K562 (cell line): ENCODE data around the gene ZEB2. TPM values are rescaled to one million over a fixed set of nuclear protein-coding genes. Genes with fewer than 3 reads are reported as not detected.

Source experiments
- ATAC-seq: fragments of 200-7000 bp; cut with Tn5 transposase; 3 replicates; pipeline ENCODE4 v1.9.1; 2020; ENCODE audit warnings: moderate library complexity
- BruUV-seq: library from RNA; stranded (reverse); fragments of 400-500 nt; replicated peaks from 2 replicates; lab custom pipeline; 2021; lab: Mats Ljungman, UMichigan
- CTCF ChIA-PET: fragments of 300-600 bp; formaldehyde crosslinking; extraction: SDS; loops from one replicate; lab custom pipeline; 2021; ENCODE audit warnings: low intra/inter-chr PET ratio; lab: Yijun Ruan, JAX
- POLR2A ChIA-PET: fragments of 300-600, 350-650 bp; sonication (Branson Sonifier 250); formaldehyde crosslinking; extraction: SDS; loops from one replicate; lab custom pipeline; 2021; ENCODE audit warnings: antibody characterized with exemption, inconsistent platforms; lab: Yijun Ruan, JAX
- DNase-seq, 4 experiments: peaks; one replicate each; pipeline versions ENCODE4 v3.0.0 to v3.0.0-alpha.2; 2011 to 2018; ENCODE audit warnings: low spot score in 3 of 4, mixed read lengths in 3 of 4; ENCODE audit errors: extremely low read depth in 1 of 4
- FAIRE-seq: peaks from 2 replicates; lab custom pipeline; 2011; peaks lifted over from hg19 to GRCh38; lab: Jason Lieb, UNC
- H2AFZ ChIP-seq: 2 replicates; pipeline ENCODE4 v1.6.0; 2011; ENCODE audit warnings: low read depth, low read length, control low read depth, inconsistent platforms
- H3K27ac ChIP-seq: fragments of 200-600 bp; 3 replicates; pipeline ENCODE4 v1.8.0; 2011; ENCODE audit warnings: low read depth, mild to moderate bottlenecking, control low read depth, inconsistent platforms, low read length, moderate library complexity, mixed read lengths; ENCODE audit errors: extremely low read depth
- H3K27me3 ChIP-seq, 2 experiments: fragments of 300-600 bp in 1 of 2; 2 replicates in 1 of 2; 3 replicates in 1 of 2; pipeline versions ENCODE4 v1.6.0 to v1.8.0; 2011; ENCODE audit warnings: inconsistent platforms in 2 of 2, low read length in 2 of 2, mild to moderate bottlenecking in 1 of 2, mixed read lengths in 1 of 2, moderate library complexity in 1 of 2; ENCODE audit not compliant: control insufficient read depth in 2 of 2, insufficient read depth in 2 of 2
- H3K36me3 ChIP-seq: fragments of 300-600 bp; 3 replicates; pipeline ENCODE4 v1.8.0; 2011; ENCODE audit warnings: mild to moderate bottlenecking, low read length, inconsistent platforms; ENCODE audit not compliant: control insufficient read depth, insufficient read depth
- H3K4me1 ChIP-seq, 2 experiments: fragments of 200-600 bp in 1 of 2; replicated peaks in 1 of 2; 2 replicates in 1 of 2; 3 replicates in 1 of 2; pipeline versions ENCODE4 v1.5.1 to v1.8.0; 2011; ENCODE audit warnings: inconsistent platforms in 2 of 2, low read length in 2 of 2, mild to moderate bottlenecking in 1 of 2, mixed read lengths in 1 of 2, moderate library complexity in 1 of 2; ENCODE audit not compliant: control insufficient read depth in 2 of 2, insufficient read depth in 2 of 2
- H3K4me2 ChIP-seq: 2 replicates; pipeline ENCODE4 v1.6.1; 2011; ENCODE audit warnings: low read length, control low read depth, inconsistent platforms, mixed read lengths; ENCODE audit not compliant: insufficient read depth
- H3K4me3 ChIP-seq: fragments of 200-600 bp; sonication (generic), shearing (Covaris generic); 2 replicates; pipeline ENCODE4 v1.5.1; 2016; ENCODE audit warnings: control low read depth, inconsistent platforms
- H3K79me2 ChIP-seq: fragments of 200-600 bp; 3 replicates; pipeline ENCODE4 v1.8.0; 2011; ENCODE audit warnings: low read length, inconsistent platforms; ENCODE audit not compliant: control insufficient read depth, insufficient read depth
- H3K9ac ChIP-seq, 2 experiments: 2 replicates each; pipeline versions ENCODE4 v1.6.0 to v1.6.1; 2011; ENCODE audit warnings: low read depth in 2 of 2, low read length in 2 of 2, control low read depth in 1 of 2, inconsistent platforms in 1 of 2, mild to moderate bottlenecking in 1 of 2, mixed read lengths in 1 of 2; ENCODE audit not compliant: insufficient read depth in 1 of 2
- H3K9me1 ChIP-seq: one replicate; pipeline ENCODE4 v1.6.0; 2011; ENCODE audit warnings: inconsistent platforms, mild to moderate bottlenecking, low read length, moderate library complexity; ENCODE audit not compliant: control insufficient read depth, insufficient read depth
- H3K9me3 ChIP-seq: replicated peaks from 2 replicates; pipeline ENCODE4 v1.5.1; 2011; ENCODE audit warnings: low read depth, low read length, inconsistent platforms; ENCODE audit not compliant: control insufficient read depth, insufficient read depth
- H4K20me1 ChIP-seq: replicated peaks from 2 replicates; pipeline ENCODE4 v1.6.1; 2011; ENCODE audit warnings: low read length, inconsistent platforms, mixed read lengths; ENCODE audit not compliant: control insufficient read depth, insufficient read depth
- CREBBP ChIP-seq: IDR thresholded peaks from one replicate; pipeline ENCODE4 v1.6.1; 2012; ENCODE audit warnings: low read depth, mild to moderate bottlenecking, control low read depth, inconsistent platforms, low read length
- FOXK1 ChIP-seq: sonication (generic); formaldehyde crosslinking; IDR thresholded peaks from 2 replicates; pipeline ENCODE4 v1.8.0; 2022; ENCODE audit warnings: missing genetic modification reagents, mild to moderate bottlenecking, borderline replicate concordance
- GTF2F1 ChIP-seq: IDR thresholded peaks from 2 replicates; pipeline ENCODE4 v1.6.1; 2011; ENCODE audit warnings: low read depth, low read length, improper control_type of control experiment
- ZNF12 ChIP-seq: sonication (generic); formaldehyde crosslinking; IDR thresholded peaks from 2 replicates; pipeline ENCODE4 v1.4.0; 2020; ENCODE audit warnings: mild to moderate bottlenecking, missing genetic modification reagents
- ZNF143 ChIP-seq: sonication (generic); formaldehyde crosslinking; IDR thresholded peaks from 2 replicates; pipeline ENCODE4 v1.9.0; 2022; ENCODE audit warnings: mild to moderate bottlenecking, missing genetic modification reagents
- ZNF318 ChIP-seq, 2 experiments: fragments of 450-650 bp; IDR thresholded peaks; 2 replicates each; pipeline ENCODE4 v1.6.1; 2016; ENCODE audit warnings: mild to moderate bottlenecking in 2 of 2, borderline replicate concordance in 1 of 2, low read depth in 1 of 2, moderate library complexity in 1 of 2
- ZNF347 ChIP-seq: fragments of 450-650 bp; formaldehyde crosslinking; IDR thresholded peaks from 2 replicates; pipeline ENCODE4 v1.4.0; 2020; ENCODE audit warnings: low read depth, mild to moderate bottlenecking, moderate library complexity
- WGBS: fragments of 100-300 bp; shearing (Covaris generic); methylation state at CpG from one replicate; pipeline ENCODE4 v1.1.6; 2016; ENCODE audit warnings: low coverage, mixed read lengths; ENCODE audit not compliant: insufficient coverage; ENCODE audit errors: missing lambda C conversion rate; 5-methylcytosine and 5-hydroxymethylcytosine counted together
- in situ Hi-C: fragments of 300-500 bp; cut with MboI; formaldehyde crosslinking; loops from 4 replicates; pipeline ENCODE4 v1.15.0; 2018; ENCODE audit warnings: inconsistent platforms, mixed read lengths
- intact Hi-C: fragments of 100-400 bp; cut with micrococcal nuclease; formaldehyde crosslinking; loops from 2 replicates; pipeline ENCODE4 v1.14.2; 2022
- polyA plus RNA-seq, 8 experiments: library from polyadenylated mRNA; depleted of rRNA in 4 of 8; stranded (reverse) in 5 of 8; unstranded in 3 of 8; fragments of >200 nt; fragmentation: Nextera tagmentation in 2 of 8; fragmentation: Illumina TruSeq in 1 of 8; extraction: Ambion mirVana in 2 of 8; extraction: Trizol in 1 of 8; gene quantifications; 2 replicates each; pipeline versions ENCODE4 v1.2.1 to v1.2.3, GENCODE V29; 2011 to 2014; ENCODE audit warnings: inconsistent platforms in 1 of 8, missing spikeins in 1 of 8
- total RNA-seq, 7 experiments: library from RNA; depleted of rRNA in 6 of 7; stranded (reverse); fragments of >200 nt in 6 of 7; fragmentation: Illumina TruSeq in 2 of 7; extraction: Trizol in 2 of 7; gene quantifications; 2 replicates each; pipeline versions ENCODE4 v1.2.1 to v1.2.3, GENCODE V29; 2011 to 2021; ENCODE audit warnings: low replicate concordance in 1 of 7
- TF ChIP-seq, protein P1 (sequence below): fragments of 200-800 bp; sonication (Bioruptor generic); IDR thresholded peaks from 2 replicates; pipeline ENCODE4 v1.6.1; 2017; ENCODE audit warnings: missing genetic modification characterization, missing compliant biosample characterization
- TF ChIP-seq, protein P2 (sequence below): fragments of 450-650 bp; IDR thresholded peaks from 2 replicates; pipeline ENCODE4 v1.6.1; 2016; ENCODE audit warnings: missing biosample characterization, missing genetic modification characterization

ZEB2 gene
- total and polyA plus RNA-seq, 9 of the 15 experiments (the other 6 are each of a cell fraction or from before 2014, with no cell fraction given) = 15.1 to 113 (median 72.3) TPM

DNA sequence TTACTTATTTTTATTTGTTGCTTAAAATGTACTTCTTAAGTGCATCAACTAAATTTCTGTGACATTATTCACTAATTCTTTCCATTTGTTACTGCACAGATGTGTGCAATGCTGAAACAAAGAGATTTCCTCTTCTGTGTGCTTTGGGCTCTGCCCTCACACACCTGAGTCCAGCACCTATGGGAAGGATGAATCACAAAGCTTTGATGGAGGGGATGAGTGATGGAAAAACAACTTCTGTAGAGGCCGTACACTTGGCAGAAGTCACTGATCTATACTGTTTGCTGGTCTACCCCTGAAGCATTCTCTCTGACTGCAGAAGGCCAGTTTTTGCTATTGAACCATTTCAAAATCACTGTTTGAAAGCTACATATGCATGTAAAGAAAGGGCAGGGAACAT, 178.4 kb downstream of the ZEB2 start:
- Histone ChIP-seq H3K9me3 (0 out of 2 replicates have a peak, but pooled peaks cover 6% of the 10 kb centered on the region), H3K4me1 (peaks cover 0 to 7% of the 10 kb centered on the region in 2 experiments; a peak in 1 of 5 replicates), H3K4me3 (no peak overlapping the region), H3K27ac (no peak overlapping the region), H3K9me1 (no peaks in the 10 kb centered on the region), H3K36me3 (no peaks in the 10 kb centered on the region), H3K4me2 (no peak overlapping the region), H2AFZ (peak overlapping the region; percentile 2; the same call in 1 of the 2 replicates), H3K79me2 (no peaks in the 10 kb centered on the region), H3K27me3 (no peaks in the 10 kb centered on the region), H4K20me1 (no peaks in the 10 kb centered on the region), H3K9ac (no peak overlapping the region)
- FAIRE-seq (no peak), ATAC-seq (no peak; the same call in 2 of the 3 replicates), DNase-seq (no peak)
- in situ Hi-C loops (no loop called here), intact Hi-C loops (no loop called here)
- CTCF ChIA-PET = no interaction called here
- no TSS peak for BruUV-seq
- POLR2A ChIA-PET = interaction anchor here (1.4 kb wide), 1 partner anchor 9 kb away, joined by 7 read pairs; a partner anchor contains a TSS
- WGBS = 88% methylated on average over 1 of the region's 1 CpG
- TF ChIP-seq GTF2F1 = no peak
- TF ChIP-seq ZNF143 (CRISPR knock-in tag) = no peak
- TF ChIP-seq, protein P1, sequence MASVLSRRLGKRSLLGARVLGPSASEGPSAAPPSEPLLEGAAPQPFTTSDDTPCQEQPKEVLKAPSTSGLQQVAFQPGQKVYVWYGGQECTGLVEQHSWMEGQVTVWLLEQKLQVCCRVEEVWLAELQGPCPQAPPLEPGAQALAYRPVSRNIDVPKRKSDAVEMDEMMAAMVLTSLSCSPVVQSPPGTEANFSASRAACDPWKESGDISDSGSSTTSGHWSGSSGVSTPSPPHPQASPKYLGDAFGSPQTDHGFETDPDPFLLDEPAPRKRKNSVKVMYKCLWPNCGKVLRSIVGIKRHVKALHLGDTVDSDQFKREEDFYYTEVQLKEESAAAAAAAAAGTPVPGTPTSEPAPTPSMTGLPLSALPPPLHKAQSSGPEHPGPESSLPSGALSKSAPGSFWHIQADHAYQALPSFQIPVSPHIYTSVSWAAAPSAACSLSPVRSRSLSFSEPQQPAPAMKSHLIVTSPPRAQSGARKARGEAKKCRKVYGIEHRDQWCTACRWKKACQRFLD = no peak
- no peak for TF ChIP-seq ZNF347
- TF ChIP-seq, protein P2, sequence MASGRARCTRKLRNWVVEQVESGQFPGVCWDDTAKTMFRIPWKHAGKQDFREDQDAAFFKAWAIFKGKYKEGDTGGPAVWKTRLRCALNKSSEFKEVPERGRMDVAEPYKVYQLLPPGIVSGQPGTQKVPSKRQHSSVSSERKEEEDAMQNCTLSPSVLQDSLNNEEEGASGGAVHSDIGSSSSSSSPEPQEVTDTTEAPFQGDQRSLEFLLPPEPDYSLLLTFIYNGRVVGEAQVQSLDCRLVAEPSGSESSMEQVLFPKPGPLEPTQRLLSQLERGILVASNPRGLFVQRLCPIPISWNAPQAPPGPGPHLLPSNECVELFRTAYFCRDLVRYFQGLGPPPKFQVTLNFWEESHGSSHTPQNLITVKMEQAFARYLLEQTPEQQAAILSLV (tag) = no peak
- no peak for TF ChIP-seq ZNF318 (IDR thresholded peaks at IDR 0.05; ENCODE audit: borderline replicate concordance in 1 of 2, low read depth in 1 of 2)
- no peak for TF ChIP-seq FOXK1 (CRISPR knock-in tag)
- no peak for TF ChIP-seq ZNF12
- no peak for TF ChIP-seq CREBBP
